HFF-Myc (cell line): ENCODE data around the gene CDKN2A.
A peak's percentile ranks its signal among the peaks of the same experiment; 100 is the strongest.
"Not testable (repeated sequence)": the region's sequence is repeated elsewhere in the genome, so short reads cannot be mapped to it uniquely, and the experiment has no call there.

Source experiments
- DNase-seq: peaks from one replicate; pipeline ENCODE4 v3.0.0-alpha.2; 2011; ENCODE audit warnings: low read depth; ENCODE audit errors: extremely low read depth
- H3K4me3 ChIP-seq: replicated peaks from 2 replicates; pipeline ENCODE4 v1.5.1; 2011; ENCODE audit warnings: low read depth, mild to moderate bottlenecking, control low read depth, low read length
- TF ChIP-seq, protein P1 (sequence below): IDR thresholded peaks from 2 replicates; pipeline ENCODE4 v1.5.1; 2012; ENCODE audit warnings: mild to moderate bottlenecking, low read depth, low read length, control low read depth; ENCODE audit errors: missing control alignments

Gene CDKN2A

DNA sequence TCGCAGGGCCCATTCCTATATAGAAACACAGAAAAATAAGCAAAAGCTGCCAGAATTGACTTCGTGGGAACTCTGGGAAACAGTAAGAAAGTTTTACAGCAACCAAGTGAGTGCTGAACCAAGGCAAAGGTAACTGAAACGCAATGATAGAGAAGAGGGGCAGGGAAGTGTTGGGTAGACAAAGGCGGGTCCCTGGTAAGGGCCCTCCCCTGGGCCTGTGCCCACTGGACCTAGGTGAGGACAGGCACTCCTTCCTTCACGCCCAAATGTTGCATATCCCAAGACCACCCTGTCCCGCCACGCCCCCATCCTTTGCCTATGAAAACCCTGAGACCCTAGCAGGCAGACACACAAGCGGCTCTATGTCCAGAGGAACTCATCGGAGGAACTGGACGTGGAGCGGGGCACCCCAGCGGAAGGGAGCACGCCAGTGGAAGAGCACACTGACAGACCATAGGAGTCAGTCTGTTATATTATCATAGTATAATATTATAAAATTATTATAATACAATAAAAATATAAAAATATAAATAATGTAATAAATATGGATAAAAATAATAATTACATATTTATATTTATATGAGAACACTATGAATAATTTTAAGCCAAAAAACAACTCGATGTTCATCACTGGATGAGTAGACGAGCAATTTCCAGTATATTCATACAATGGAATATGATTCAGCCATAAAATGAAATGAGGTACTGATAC lies 27.9 kb downstream of the CDKN2A start:
- no peak for DNase-seq
- TF ChIP-seq, protein P1, sequence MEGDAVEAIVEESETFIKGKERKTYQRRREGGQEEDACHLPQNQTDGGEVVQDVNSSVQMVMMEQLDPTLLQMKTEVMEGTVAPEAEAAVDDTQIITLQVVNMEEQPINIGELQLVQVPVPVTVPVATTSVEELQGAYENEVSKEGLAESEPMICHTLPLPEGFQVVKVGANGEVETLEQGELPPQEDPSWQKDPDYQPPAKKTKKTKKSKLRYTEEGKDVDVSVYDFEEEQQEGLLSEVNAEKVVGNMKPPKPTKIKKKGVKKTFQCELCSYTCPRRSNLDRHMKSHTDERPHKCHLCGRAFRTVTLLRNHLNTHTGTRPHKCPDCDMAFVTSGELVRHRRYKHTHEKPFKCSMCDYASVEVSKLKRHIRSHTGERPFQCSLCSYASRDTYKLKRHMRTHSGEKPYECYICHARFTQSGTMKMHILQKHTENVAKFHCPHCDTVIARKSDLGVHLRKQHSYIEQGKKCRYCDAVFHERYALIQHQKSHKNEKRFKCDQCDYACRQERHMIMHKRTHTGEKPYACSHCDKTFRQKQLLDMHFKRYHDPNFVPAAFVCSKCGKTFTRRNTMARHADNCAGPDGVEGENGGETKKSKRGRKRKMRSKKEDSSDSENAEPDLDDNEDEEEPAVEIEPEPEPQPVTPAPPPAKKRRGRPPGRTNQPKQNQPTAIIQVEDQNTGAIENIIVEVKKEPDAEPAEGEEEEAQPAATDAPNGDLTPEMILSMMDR, result no peak
- no peak overlapping the region for H3K4me3 ChIP-seq

DNA sequence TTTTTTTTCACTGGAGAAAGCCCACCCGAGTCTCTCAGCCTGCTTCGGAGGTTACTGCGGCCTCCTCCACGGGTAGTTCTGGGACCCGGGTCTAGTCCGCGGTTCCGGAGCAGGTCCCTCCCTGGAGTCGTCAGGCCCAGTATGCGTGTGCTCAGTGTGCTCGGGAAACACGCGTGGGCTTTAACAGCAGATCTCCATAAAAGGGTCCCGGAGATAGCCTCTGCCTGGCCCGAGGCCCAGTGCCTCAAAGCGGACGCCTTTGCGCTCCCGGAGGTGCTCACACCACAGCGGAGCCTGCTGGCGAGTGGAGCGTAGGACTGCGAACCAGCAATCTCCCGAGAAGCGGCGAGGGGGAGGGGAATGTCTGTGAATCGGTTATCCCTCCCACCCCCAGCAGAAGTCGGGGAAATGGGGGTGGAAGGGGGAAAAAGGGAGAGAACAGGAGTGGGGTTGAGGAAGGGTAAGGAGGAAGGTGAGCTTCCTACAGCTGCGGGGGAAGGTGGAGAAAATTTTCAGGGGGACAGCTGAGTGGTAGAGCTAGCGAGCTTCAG lies 28.7 kb downstream of the CDKN2A start:
- TF ChIP-seq, protein P1, result peak; percentile 73
- DNase-seq, result no peak
- peak overlapping the region; percentile 36 for H3K4me3 ChIP-seq

DNA sequence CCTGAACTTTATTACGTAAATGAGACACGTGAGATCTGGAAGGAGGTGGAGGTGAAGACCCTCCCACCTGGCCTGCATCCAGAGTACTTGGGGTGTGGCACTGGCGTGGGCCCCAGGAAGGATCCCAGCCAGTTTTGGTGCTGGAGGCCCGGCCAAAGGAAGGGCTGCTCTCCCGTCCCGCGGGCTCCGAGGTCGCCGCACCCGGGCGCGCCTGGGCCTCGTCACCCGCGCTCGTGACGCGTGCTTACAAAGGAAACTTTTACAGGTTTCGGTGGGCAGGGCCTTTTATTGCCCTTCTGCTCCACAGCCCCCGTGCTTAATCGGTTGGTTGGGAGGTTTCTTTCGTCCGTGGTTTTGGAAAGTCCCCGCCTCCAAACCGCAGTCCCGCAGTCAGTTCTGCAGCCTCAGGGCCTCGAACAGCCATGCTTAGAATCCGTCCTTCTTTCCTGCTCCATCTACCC lies 29.2 kb downstream of the CDKN2A start:
- peak overlapping the region; percentile 36 for H3K4me3 ChIP-seq
- DNase-seq, result no peak
- TF ChIP-seq, protein P1, result no peak

DNA sequence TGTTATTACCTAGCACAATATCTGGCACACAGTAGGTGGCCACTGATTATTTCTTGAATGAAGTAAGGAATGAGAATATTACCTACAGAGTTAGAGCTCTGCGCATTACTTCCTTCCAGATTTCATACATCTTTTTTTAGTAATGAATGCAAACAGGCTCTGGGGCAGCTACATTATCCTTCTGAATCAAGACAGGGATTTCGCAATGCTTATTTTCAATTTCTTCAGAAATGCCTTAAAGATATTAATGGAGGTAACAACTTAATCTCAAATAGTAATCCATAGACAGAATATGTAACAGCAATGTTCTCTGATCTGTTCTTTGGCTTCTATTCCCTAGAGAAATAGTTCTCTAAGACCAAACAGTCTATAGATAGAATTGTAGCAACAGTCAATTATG lies 32.6 kb downstream of the CDKN2A start:
- no peak for DNase-seq
- no peak overlapping the region for H3K4me3 ChIP-seq
- TF ChIP-seq, protein P1, result no peak

DNA sequence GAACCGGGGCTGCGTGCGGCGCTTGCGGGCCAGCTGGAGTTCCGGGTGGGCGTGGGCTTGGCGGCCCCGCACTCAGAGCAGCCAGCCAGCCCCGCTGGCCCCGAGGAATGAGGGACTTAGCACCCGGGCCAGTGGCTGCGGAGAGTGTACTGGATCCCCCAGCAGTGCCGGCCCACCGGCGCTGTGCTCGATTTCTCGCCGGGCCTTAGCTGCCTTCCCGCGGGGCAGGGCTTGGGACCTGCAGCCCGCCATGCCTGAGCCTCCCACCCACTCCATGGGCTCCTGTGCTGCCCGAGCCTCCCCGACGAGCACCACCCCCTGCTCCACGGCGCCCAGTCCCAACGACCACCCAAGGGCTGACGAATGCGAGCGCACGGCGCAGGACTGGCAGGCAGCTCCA lies 34.9 kb downstream of the CDKN2A start:
- not testable (repeated sequence) for H3K4me3 ChIP-seq, DNase-seq

DNA sequence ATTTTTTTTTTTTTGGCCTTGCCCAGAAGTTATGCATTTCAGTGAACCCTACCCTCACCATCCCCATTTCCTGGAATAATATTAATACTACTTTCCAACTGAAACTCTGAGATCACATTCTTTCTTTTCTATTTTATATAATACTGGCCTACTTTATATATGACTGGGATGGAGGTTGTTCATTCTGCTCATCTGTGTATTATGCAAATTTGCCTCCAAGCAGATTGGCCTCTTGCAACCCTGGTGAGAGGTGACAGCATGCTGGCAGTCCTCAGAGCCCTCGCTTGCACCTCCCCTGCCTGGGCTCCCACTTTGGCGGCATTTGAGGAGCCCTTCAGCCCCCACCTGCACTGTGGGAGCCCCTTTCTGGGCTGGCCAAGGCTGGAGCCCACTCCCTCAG lies 35.4 kb downstream of the CDKN2A start:
- no peak overlapping the region for H3K4me3 ChIP-seq
- no peak for DNase-seq
- TF ChIP-seq, protein P1, result no peak

DNA sequence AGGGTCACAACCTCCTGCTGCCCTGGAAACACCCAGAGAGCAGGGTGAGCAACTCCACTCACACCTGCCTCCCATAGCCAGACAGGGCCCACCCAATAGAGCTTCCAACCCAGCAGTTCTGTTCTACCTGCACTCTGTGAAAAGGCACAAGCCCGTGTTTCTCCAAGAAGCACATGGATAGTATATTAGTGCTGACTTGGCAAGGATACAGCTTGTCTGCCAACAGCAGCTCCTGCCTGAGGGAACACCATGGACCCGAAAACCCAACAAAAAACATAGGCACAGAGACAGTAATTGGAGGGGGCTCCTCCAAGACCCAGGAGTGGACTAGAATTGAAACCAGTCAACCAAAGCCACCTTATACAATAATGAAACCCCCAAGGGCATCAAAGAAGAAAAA lies 48.6 kb downstream of the CDKN2A start:
- H3K4me3 ChIP-seq, result no peak overlapping the region
- TF ChIP-seq, protein P1, result no peak
- DNase-seq, result no peak
